GM12878 (cell line): ENCODE results near the gene PRAC2. TPM values are rescaled to one million over a fixed set of nuclear protein-coding genes. Genes with fewer than 3 reads are reported as not detected.

Experiments used
- ATAC-seq: fragments of 200-7000 bp; cut with Tn5 transposase; 3 replicates; pipeline ENCODE4 v1.9.1; 2020; ENCODE audit warnings: mild to moderate bottlenecking, moderate library complexity
- BruUV-seq: library from RNA; stranded (reverse); fragments of 400-500 nt; replicated peaks from 2 replicates; lab custom pipeline; 2021; lab: Mats Ljungman, UMichigan
- CTCF ChIA-PET: fragments of 300-600 bp; sonication (Branson Sonifier 250); formaldehyde crosslinking; extraction: SDS; loops from one replicate; lab custom pipeline; 2021; ENCODE audit warnings: inconsistent platforms; lab: Yijun Ruan, JAX
- POLR2A ChIA-PET: fragments of 350-600 bp; formaldehyde crosslinking; extraction: SDS; loops from one replicate; lab custom pipeline; 2021; ENCODE audit warnings: inconsistent platforms; lab: Charles Lee
- RAD21 ChIA-PET: fragments of 300-600 bp; sonication (Branson Sonifier 250); formaldehyde crosslinking; loops from one replicate; lab custom pipeline; 2023; ENCODE audit warnings: antibody characterized with exemption; ENCODE audit not compliant: unreplicated experiment; lab: Charles Lee
- SMC1A ChIA-PET: fragments of 300-600 bp; sonication (Branson Sonifier 250); formaldehyde crosslinking; loops from one replicate; lab custom pipeline; 2023; ENCODE audit not compliant: unreplicated experiment, uncharacterized antibody; lab: Charles Lee
- DNase-seq: peaks from one replicate; pipeline ENCODE4 v3.0.0-alpha.2; 2011; ENCODE audit warnings: low read depth, low spot score
- FAIRE-seq: peaks from 3 replicates; lab custom pipeline; 2011; peaks lifted over from hg19 to GRCh38; lab: Jason Lieb, UNC
- H2AFZ ChIP-seq: 2 replicates; pipeline ENCODE4 v1.6.0; 2011; ENCODE audit warnings: low read depth, low read length, control low read depth; ENCODE audit not compliant: control insufficient read depth
- H3K27ac ChIP-seq: 2 replicates; pipeline ENCODE4 v1.5.1; 2011; ENCODE audit warnings: control low read depth; ENCODE audit not compliant: control insufficient read depth, insufficient read depth
- H3K27me3 ChIP-seq, 2 experiments: replicated peaks in 1 of 2; 2 replicates each; pipeline versions ENCODE4 v1.6.0 to v1.6.1; 2011; ENCODE audit warnings: low read length in 1 of 2; ENCODE audit not compliant: control insufficient read depth in 2 of 2, insufficient read depth in 2 of 2
- H3K36me3 ChIP-seq, 2 experiments: 2 replicates each; pipeline ENCODE4 v1.5.1; 2011; ENCODE audit warnings: low read length in 1 of 2; ENCODE audit not compliant: control insufficient read depth in 2 of 2, insufficient read depth in 2 of 2
- H3K4me1 ChIP-seq: 2 replicates; pipeline ENCODE4 v1.6.1; 2011; ENCODE audit warnings: mild to moderate bottlenecking, low read length, moderate library complexity, mixed read lengths; ENCODE audit not compliant: control insufficient read depth, insufficient read depth
- H3K4me2 ChIP-seq: 2 replicates; pipeline ENCODE4 v1.6.0; 2011; ENCODE audit warnings: control low read depth; ENCODE audit not compliant: control insufficient read depth, insufficient read depth
- H3K4me3 ChIP-seq: fragments of 200-600 bp; sonication (generic); 2 replicates; pipeline ENCODE4 v1.5.1; 2016
- H3K79me2 ChIP-seq: 2 replicates; pipeline ENCODE4 v1.6.0; 2011; ENCODE audit warnings: low read length; ENCODE audit not compliant: control insufficient read depth, insufficient read depth
- H3K9ac ChIP-seq: 2 replicates; pipeline ENCODE4 v1.8.0; 2011; ENCODE audit warnings: low read length, control low read depth, mixed read lengths; ENCODE audit not compliant: control insufficient read depth, insufficient read depth
- H3K9me3 ChIP-seq: replicated peaks from 3 replicates; pipeline ENCODE4 v1.5.1; 2011; ENCODE audit warnings: mild to moderate bottlenecking, low read length; ENCODE audit not compliant: control insufficient read depth, insufficient read depth
- H4K20me1 ChIP-seq: 2 replicates; pipeline ENCODE4 v1.6.0; 2011; ENCODE audit not compliant: control insufficient read depth, insufficient read depth
- CHD1 ChIP-seq: IDR thresholded peaks from 2 replicates; pipeline ENCODE4 v1.6.1; 2012; ENCODE audit warnings: low read depth, low read length, improper control_type of control experiment
- EZH2 ChIP-seq: IDR thresholded peaks from 2 replicates; pipeline ENCODE4 v1.6.1; 2012; ENCODE audit warnings: low read depth, mild to moderate bottlenecking, control low read depth, inconsistent platforms, low read length, borderline replicate concordance; ENCODE audit not compliant: control insufficient read depth
- FOXK2 ChIP-seq: fragments of 450-650 bp; IDR thresholded peaks from 2 replicates; pipeline ENCODE4 v1.6.1; 2017; ENCODE audit warnings: mild to moderate bottlenecking, moderate library complexity
- HDGF ChIP-seq: fragments of 450-650 bp; IDR thresholded peaks from 2 replicates; pipeline ENCODE4 v1.6.1; 2016; ENCODE audit warnings: antibody characterized with exemption
- SIX5 ChIP-seq: IDR thresholded peaks from 2 replicates; pipeline ENCODE4 v1.6.1; 2011; ENCODE audit warnings: mild to moderate bottlenecking, low read depth, low read length, moderate library complexity; ENCODE audit not compliant: severe bottlenecking
- SUZ12 ChIP-seq: fragments of 200-600 bp; sonication (generic); IDR thresholded peaks from one replicate; pipeline ENCODE4 v1.6.1; 2018; ENCODE audit warnings: antibody characterized with exemption, mild to moderate bottlenecking; ENCODE audit not compliant: unreplicated experiment
- WGBS: methylation state at CpG from one replicate; pipeline ENCODE4 v1.1.6; 2016; ENCODE audit warnings: low lambda C conversion rate; ENCODE audit not compliant: insufficient replicate concordance, insufficient coverage; ENCODE audit errors: missing lambda C conversion rate; 5-methylcytosine and 5-hydroxymethylcytosine counted together
- in situ Hi-C: fragments of 300-500 bp; cut with MboI; formaldehyde crosslinking; loops from 9 replicates; pipeline ENCODE4 v1.14.3; 2018; ENCODE audit warnings: mixed read lengths
- intact Hi-C: fragments of 100-400 bp; cut with micrococcal nuclease; formaldehyde crosslinking; loops from one replicate; pipeline ENCODE4 v1.14.2; 2022; ENCODE audit not compliant: unreplicated experiment
- polyA plus RNA-seq, 11 experiments: library from polyadenylated mRNA; depleted of rRNA in 4 of 11; unstranded in 6 of 11; stranded (reverse) in 5 of 11; fragments of >200 nt; fragmentation: Nextera tagmentation in 4 of 11; fragmentation: Illumina TruSeq in 1 of 11; extraction: Ambion mirVana in 4 of 11; extraction: Trizol in 1 of 11; gene quantifications; 1 replicate in 1 of 11; 2 replicates in 10 of 11; pipeline versions ENCODE4 v1.2.1 to v1.2.3, GENCODE V29; 2011 to 2016; ENCODE audit warnings: inconsistent platforms in 2 of 11, missing spikeins in 2 of 11, low read depth in 1 of 11
- total RNA-seq, 4 experiments: library from RNA; depleted of rRNA in 3 of 4; stranded (reverse); fragments of >200 nt in 3 of 4; fragmentation: Illumina TruSeq in 1 of 4; extraction: Trizol in 1 of 4; gene quantifications; 2 replicates each; pipeline versions ENCODE4 v1.2.1 to v1.2.3, GENCODE V29; 2013 to 2021

Gene PRAC2
- total and polyA plus RNA-seq, 10 of the 15 experiments (the other 5 are each of a cell fraction or from before 2014, with no cell fraction given): 0.31 TPM; not detected in 9

DNA sequence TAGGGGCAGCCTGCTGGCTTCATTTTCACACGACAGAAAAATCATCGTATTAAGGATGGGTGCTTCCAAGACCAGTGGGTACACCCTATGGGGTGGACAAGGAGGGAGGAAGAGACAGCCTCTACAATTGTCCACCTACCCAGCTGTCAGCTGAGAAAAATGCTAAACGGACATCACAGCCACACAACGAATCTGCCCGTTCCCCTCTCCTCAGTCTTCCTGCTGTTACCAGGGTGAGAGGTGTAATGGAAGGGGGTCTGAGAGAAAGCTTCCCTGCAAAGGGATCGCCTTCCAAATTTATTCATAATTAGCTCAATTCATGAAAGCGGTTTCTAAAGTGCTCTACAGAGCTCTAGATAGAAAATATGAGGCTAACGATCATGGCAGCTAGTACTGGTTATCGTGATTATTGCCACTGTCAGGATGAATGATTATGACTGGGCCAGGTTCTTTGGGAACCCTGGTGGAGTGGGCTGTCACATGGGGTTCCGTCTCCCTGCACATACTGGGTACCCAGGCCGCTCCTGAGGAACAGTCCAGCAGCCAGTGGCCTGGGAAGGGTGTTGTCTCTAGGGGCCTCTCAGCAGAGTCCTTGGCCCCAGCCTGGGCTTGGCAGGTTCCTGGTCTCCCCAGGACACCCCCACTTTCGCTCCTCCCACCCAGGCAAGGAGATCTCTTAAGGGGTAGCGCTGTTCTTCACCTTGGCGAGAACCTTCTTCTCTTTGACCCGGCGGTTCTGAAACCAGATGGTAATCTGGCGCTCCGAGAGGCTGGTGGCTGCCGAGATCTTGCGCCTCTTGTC, 3.3 kb downstream of the PRAC2 start:
- CTCF ChIA-PET: interaction anchor here (0.6 to 7.5 kb wide), 10 partner anchors 40 to 158 kb away, joined by 3 to 108 read pairs (median 6); no protein-coding TSS in a partner anchor
- SMC1A ChIA-PET: interaction anchor here (3.9 kb wide), 1 partner anchor 153 kb away, joined by 26 read pairs; no protein-coding TSS in a partner anchor
- 26% methylated on average over 20 of the region's 20 CpGs for WGBS
- intact Hi-C loops (no loop called here), in situ Hi-C loops (loop anchor here (5.0 kb wide), 1 partner anchor 156 kb away; no protein-coding TSS in a partner anchor)
- Histone ChIP-seq H3K4me2 (no peak overlapping the region), H3K79me2 (no peaks in the 10 kb centered on the region), H2AFZ (no peak overlapping the region), H3K36me3 (no peaks in the 10 kb centered on the region), H4K20me1 (no peaks in the 10 kb centered on the region), H3K4me3 (no peak overlapping the region), H3K9ac (no peak overlapping the region), H3K9me3 (no peaks in the 10 kb centered on the region), H3K27ac (no peak overlapping the region), H3K27me3 (peaks cover 28 to 41% of the 10 kb centered on the region in 2 experiments), H3K4me1 (no peaks in the 10 kb centered on the region; the same call in 1 of the 2 replicates)
- ATAC-seq: no peak
- no TSS peak for BruUV-seq
- POLR2A ChIA-PET: no interaction called here
- RAD21 ChIA-PET: interaction anchor here (4.4 to 5.5 kb wide), 2 partner anchors 47 to 153 kb away, joined by 25 to 67 read pairs; no protein-coding TSS in a partner anchor
- no peak for FAIRE-seq
- DNase-seq: no peak
- TF ChIP-seq HDGF (no peak), SUZ12 (peak; percentile 53), CHD1 (no peak)

DNA sequence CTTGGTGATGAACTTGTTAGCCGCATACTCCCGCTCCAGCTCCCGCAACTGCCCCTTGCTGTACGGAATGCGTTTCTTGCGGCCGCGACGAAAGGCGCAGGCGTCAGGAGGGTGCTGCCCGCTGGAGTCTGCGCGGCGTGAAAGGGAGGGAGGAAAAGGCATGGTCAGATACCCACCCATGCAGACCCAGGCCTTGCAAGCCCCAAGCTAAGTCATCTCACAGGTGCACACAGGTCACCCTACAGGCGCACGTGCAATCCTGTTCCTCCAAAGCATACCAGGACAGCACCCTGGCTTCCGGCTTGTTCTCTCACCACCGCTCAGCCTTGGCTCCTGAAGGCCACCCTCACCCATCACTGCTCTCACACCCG, 3.9 kb downstream of the PRAC2 start:
- no peaks in the 10 kb centered on the region; the same call in 1 of the 2 replicates for H3K4me1 ChIP-seq
- 59% methylated on average over 20 of the region's 20 CpGs for WGBS
- DNase-seq (no peak), ATAC-seq (no peak), FAIRE-seq (no peak)
- H3K4me3 ChIP-seq: no peak overlapping the region
- no peaks in the 10 kb centered on the region for H3K36me3 ChIP-seq
- H3K27ac ChIP-seq: no peak overlapping the region
- H3K79me2 ChIP-seq: no peaks in the 10 kb centered on the region
- H2AFZ ChIP-seq: no peak overlapping the region
- ChIA-PET CTCF (interaction anchor here (1.1 to 7.5 kb wide), 7 partner anchors 47 to 158 kb away, joined by 3 to 108 read pairs (median 38); no protein-coding TSS in a partner anchor), POLR2A (no interaction called here)
- no peaks in the 10 kb centered on the region for H4K20me1 ChIP-seq
- no TSS peak for BruUV-seq
- no peak overlapping the region for H3K4me2 ChIP-seq
- intact Hi-C loops (no loop called here), in situ Hi-C loops (loop anchor here (5.0 kb wide), 1 partner anchor 155 kb away; no protein-coding TSS in a partner anchor)
- no peaks in the 10 kb centered on the region for H3K9me3 ChIP-seq
- H3K9ac ChIP-seq: no peak overlapping the region
- H3K27me3 ChIP-seq: peaks cover 28 to 46% of the 10 kb centered on the region in 2 experiments
- 0 out of 2 replicates have a peak, but pooled peaks have one; percentile 38 for TF ChIP-seq EZH2
- TF ChIP-seq SIX5: no peak
- no peak for TF ChIP-seq FOXK2
- TF ChIP-seq, all 136 proteins: peak for 1
- SMC1A ChIA-PET: interaction anchor here (3.9 kb wide), 1 partner anchor 152 kb away, joined by 26 read pairs; no protein-coding TSS in a partner anchor
- RAD21 ChIA-PET: interaction anchor here (4.4 to 5.5 kb wide), 2 partner anchors 48 to 152 kb away, joined by 25 to 67 read pairs; no protein-coding TSS in a partner anchor
